22Rv1 (cell line): ENCODE measurements around the gene ANO2.

Experiments
- H3K27ac ChIP-seq: fragments of 450-650 bp; 2 replicates; pipeline ENCODE4 v1.5.1; 2017
- CTCF ChIP-seq: fragments of 450-650 bp; IDR thresholded peaks from 2 replicates; pipeline ENCODE4 v1.5.1; 2017; ENCODE audit warnings: mild to moderate bottlenecking
- ZFX ChIP-seq: fragments of 450-650 bp; IDR thresholded peaks from 2 replicates; pipeline ENCODE4 v1.6.1; 2017; ENCODE audit warnings: antibody characterized with exemption, borderline replicate concordance

ANO2 gene

GRCh38 chr12:5593086-5593485 lies 352.0 kb downstream of the ANO2 start:
- no peak for TF ChIP-seq ZFX
- TF ChIP-seq CTCF, result no peak

GRCh38 chr12:5592310-5592709 lies 352.7 kb downstream of the ANO2 start:
- H3K27ac ChIP-seq, result no peak overlapping the region
- TF ChIP-seq ZFX, result no peak
- no peak for TF ChIP-seq CTCF

More at GRCh38 chr12:5593086-5593485, 352.0 kb downstream of the ANO2 start:
- no peak overlapping the region for H3K27ac ChIP-seq

GRCh38 chr12:5590316-5590715 lies 354.7 kb downstream of the ANO2 start:
- H3K27ac ChIP-seq, result no peak overlapping the region
- TF ChIP-seq ZFX (no peak), CTCF (no peak)

GRCh38 chr12:5589054-5589453 lies 356.0 kb downstream of the ANO2 start:
- TF ChIP-seq CTCF, result no peak
- no peak for TF ChIP-seq ZFX
- H3K27ac ChIP-seq, result no peak overlapping the region

- TF ChIP-seq ZFX (no peak), CTCF (no peak)
- H3K27ac ChIP-seq, result no peak overlapping the region
Measured at GRCh38 chr12:5588591-5588990, 356.5 kb downstream of the ANO2 start.

GRCh38 chr12:5588176-5588575 lies 356.9 kb downstream of the ANO2 start:
- H3K27ac ChIP-seq, result no peak overlapping the region
- no peak for TF ChIP-seq CTCF
- no peak for TF ChIP-seq ZFX

- TF ChIP-seq CTCF (no peak), ZFX (no peak)
- no peak overlapping the region for H3K27ac ChIP-seq
Measured at GRCh38 chr12:5587711-5588121, 357.3 kb downstream of the ANO2 start.
